Sigmoid colon (tissue), 4 donors: Measurements from ENCODE around the gene ZNF101.

Source experiments
- CTCF ChIP-seq, 4 experiments: fragments of 450-650 bp in 3 of 4; fragments of 200-600 bp in 1 of 4; IDR thresholded peaks; one replicate each; pipeline ENCODE4 v1.5.1; 2016 to 2019; ENCODE audit warnings: antibody characterized with exemption in 4 of 4, mild to moderate bottlenecking in 3 of 4, moderate library complexity in 2 of 4
- EP300 ChIP-seq, 4 donors: sonication (generic); formaldehyde crosslinking; IDR thresholded peaks; one replicate each; pipeline ENCODE4 v1.6.1; 2017; ENCODE audit warnings: antibody characterized with exemption in 4 of 4
- POLR2A ChIP-seq, 2 donors: fragments of 450-650 bp; IDR thresholded peaks; one replicate each; pipeline ENCODE4 v1.6.1; 2016; ENCODE audit warnings: antibody characterized with exemption in 2 of 2, mild to moderate bottlenecking in 2 of 2, moderate library complexity in 2 of 2

- TF ChIP-seq POLR2A (IDR thresholded peaks at IDR 0.05) (no peak), CTCF (IDR thresholded peaks at IDR 0.05) (no peak), EP300 (IDR thresholded peaks at IDR 0.05) (no peak)
Observed at GRCh38 chr19:19642506-19643157, 26.0 kb upstream of the ZNF101 start.
